Measurements from ENCODE around the gene EMC1. TPM values are rescaled to one million over a fixed set of nuclear protein-coding genes. Genes with fewer than 3 reads are reported as not detected.

EMC1 gene
- total and polyA plus RNA-seq, 2 donors (not counting 3 experiments of a cell fraction or from before 2014, with no cell fraction given), result 77.5 to 164 TPM

DNA sequence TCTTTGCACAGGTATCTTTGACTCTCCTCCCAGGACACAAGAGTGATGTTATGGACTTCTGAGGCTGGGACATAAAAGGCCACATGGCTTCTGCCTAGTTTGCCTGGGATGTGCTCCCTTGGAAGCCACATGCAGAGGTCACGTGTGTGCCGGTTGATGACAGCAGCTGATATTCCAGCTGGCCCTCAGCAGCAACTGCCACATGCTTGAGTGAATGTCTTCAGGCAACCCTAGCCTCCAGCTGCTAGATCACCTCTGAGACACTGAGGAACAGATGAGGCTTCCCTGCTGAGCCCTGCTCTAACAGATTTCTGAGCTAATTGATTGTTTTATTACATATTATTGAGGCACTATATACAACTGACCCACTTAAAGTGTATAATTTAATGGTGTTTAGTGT, 48.9 kb upstream of the EMC1 start:
- no peaks in the 10 kb centered on the region for H3K9me3 ChIP-seq (replicated peaks; ENCODE audit: control insufficient read depth, insufficient read depth, low read length)
- H4K20me1 ChIP-seq (replicated peaks; ENCODE audit: control insufficient read depth, extremely low read depth, insufficient read depth, low read length), result no peaks in the 10 kb centered on the region
- H3K27me3 ChIP-seq (ENCODE audit: control insufficient read depth in 2 of 2, insufficient read depth in 2 of 2, low read length in 2 of 2), result no peaks in the 10 kb centered on the region
- no peak overlapping the region for H3K4me2 ChIP-seq (ENCODE audit: insufficient read depth, low read length)
- ChIA-PET CTCF (no interaction called here), POLR2A (no interaction called here)
- no peak for FAIRE-seq
- intact Hi-C loops (cut with micrococcal nuclease), result no loop called here
- TF ChIP-seq MYC (IDR thresholded peaks at IDR 0.05; ENCODE audit: low read depth, low read length) (no peak), GATA2 (IDR thresholded peaks at IDR 0.05; ENCODE audit: insufficient read depth, insufficient read length, low read depth, low read length) (no peak), JUN (IDR thresholded peaks at IDR 0.05; ENCODE audit: borderline replicate concordance, insufficient read depth, insufficient read length, low read depth) (no peak), POLR2AphosphoS5 (IDR thresholded peaks at IDR 0.05; ENCODE audit: insufficient read depth, low read depth, low read length) (no peak), POLR2A (IDR thresholded peaks at IDR 0.05; ENCODE audit: low read depth, low read length) (no peak)
- no TSS peak for BruUV-seq (replicated peaks)
- no peaks in the 10 kb centered on the region for H3K79me2 ChIP-seq (ENCODE audit: control insufficient read depth, insufficient read depth, low read length)
- no peak overlapping the region for H3K4me3 ChIP-seq (replicated peaks in 1 of 3; ENCODE audit: insufficient read depth in 1 of 3, low read depth in 1 of 3, low read length in 3 of 3)
- H3K9ac ChIP-seq (replicated peaks; ENCODE audit: extremely low read depth, insufficient read depth, low read length), result no peak overlapping the region
- no peak overlapping the region for H2AFZ ChIP-seq (ENCODE audit: low read depth, low read length)
- H3K27ac ChIP-seq (ENCODE audit: insufficient read depth, low read depth, low read length), result no peak overlapping the region
- no peaks in the 10 kb centered on the region for H3K9me1 ChIP-seq (replicated peaks; ENCODE audit: control insufficient read depth, extremely low read depth, insufficient read depth, low read length)
- H3K36me3 ChIP-seq (ENCODE audit: control insufficient read depth in 2 of 2, extremely low read depth in 1 of 2, insufficient read depth in 2 of 2, low read length in 2 of 2), result peaks cover 5 to 7% of the 10 kb centered on the region in 2 experiments
- dilution Hi-C loops (cut with MboI; ENCODE audit: extremely low pct_ligation_motif_present, low sequenced_read_pairs), result no loop called here
- DNase-seq (ENCODE audit: low read depth, low spot score), result no peak
- no peaks in the 10 kb centered on the region for H3K4me1 ChIP-seq (ENCODE audit: control insufficient read depth, extremely low read depth, insufficient read depth, low read length)

DNA sequence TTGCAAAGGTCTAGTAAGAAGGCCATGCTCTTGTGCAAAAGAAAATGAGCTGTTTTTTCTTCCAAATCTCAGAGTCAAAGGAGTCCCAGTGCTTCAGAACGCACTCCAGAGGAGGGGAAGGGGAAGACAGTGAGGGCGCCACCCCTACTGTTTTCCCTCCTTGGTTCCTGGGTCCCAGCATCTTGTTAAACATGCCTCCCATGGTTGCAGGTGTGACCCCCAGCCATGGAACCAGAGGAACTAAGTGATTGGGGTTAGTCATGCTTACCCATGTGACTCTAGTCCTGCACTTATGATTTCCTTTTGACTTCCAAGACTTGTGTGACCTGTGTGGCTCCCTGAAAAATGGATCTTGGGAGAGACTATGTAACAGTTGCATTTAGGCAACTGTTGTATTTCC, 43.3 kb upstream of the EMC1 start:
- Histone ChIP-seq H3K4me2 (ENCODE audit: insufficient read depth, low read length) (no peak overlapping the region), H3K9me1 (replicated peaks; ENCODE audit: control insufficient read depth, extremely low read depth, insufficient read depth, low read length) (no peaks in the 10 kb centered on the region), H3K9ac (replicated peaks; ENCODE audit: extremely low read depth, insufficient read depth, low read length) (no peak overlapping the region), H3K27me3 (ENCODE audit: control insufficient read depth in 2 of 2, insufficient read depth in 2 of 2, low read length in 2 of 2) (no peaks in the 10 kb centered on the region), H2AFZ (ENCODE audit: low read depth, low read length) (no peak overlapping the region), H3K4me3 (replicated peaks in 1 of 3; ENCODE audit: insufficient read depth in 1 of 3, low read depth in 1 of 3, low read length in 3 of 3) (no peak overlapping the region), H3K4me1 (ENCODE audit: control insufficient read depth, extremely low read depth, insufficient read depth, low read length) (no peaks in the 10 kb centered on the region), H4K20me1 (replicated peaks; ENCODE audit: control insufficient read depth, extremely low read depth, insufficient read depth, low read length) (no peaks in the 10 kb centered on the region), H3K79me2 (ENCODE audit: control insufficient read depth, insufficient read depth, low read length) (no peaks in the 10 kb centered on the region), H3K9me3 (replicated peaks; ENCODE audit: control insufficient read depth, insufficient read depth, low read length) (peaks cover 5% of the 10 kb centered on the region), H3K36me3 (ENCODE audit: control insufficient read depth in 2 of 2, extremely low read depth in 1 of 2, insufficient read depth in 2 of 2, low read length in 2 of 2) (no peaks in the 10 kb centered on the region), H3K27ac (ENCODE audit: insufficient read depth, low read depth, low read length) (no peak overlapping the region)
- dilution Hi-C loops (cut with MboI; ENCODE audit: extremely low pct_ligation_motif_present, low sequenced_read_pairs), result no loop called here
- intact Hi-C loops (cut with micrococcal nuclease), result no loop called here
- BruUV-seq (replicated peaks), result no TSS peak
- no peak for FAIRE-seq
- no peak for DNase-seq (ENCODE audit: low read depth, low spot score)
- no peak for TF ChIP-seq FOS (IDR thresholded peaks at IDR 0.05; ENCODE audit: borderline replicate concordance, insufficient read depth, low read length)
- TF ChIP-seq, protein P1, sequence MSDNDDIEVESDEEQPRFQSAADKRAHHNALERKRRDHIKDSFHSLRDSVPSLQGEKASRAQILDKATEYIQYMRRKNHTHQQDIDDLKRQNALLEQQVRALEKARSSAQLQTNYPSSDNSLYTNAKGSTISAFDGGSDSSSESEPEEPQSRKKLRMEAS (IDR thresholded peaks at IDR 0.05; ENCODE audit: insufficient read depth, insufficient read length), result no peak
- no peak for TF ChIP-seq EZH2 (IDR thresholded peaks at IDR 0.05; ENCODE audit: borderline replicate concordance, low read depth, low read length, severe bottlenecking)
- ChIA-PET CTCF (no interaction called here), POLR2A (no interaction called here)

All from endothelial cell of umbilical vein (primary cell).